Activated naive CD4-positive, alpha-beta T cell treated with anti-CD3 and anti-CD28 coated beads, Interleukin-2, amount 10 ng/mL, durations not matched to agents 7 days and 5 days (primary cell): ENCODE data around the gene SCT.

Experiments
- CTCF ChIA-PET: fragments of 350-600 bp; sonication (Branson Sonifier 250); formaldehyde crosslinking; loops from one replicate; lab custom pipeline; 2021; ENCODE audit warnings: antibody characterized with exemption; lab: Charles Lee
- DNase-seq: peaks from one replicate; pipeline ENCODE4 v3.0.0-alpha.2; 2020
- H3K27ac Mint-ChIP-seq: one replicate; pipeline ENCODE4 v1.8.0; 2021; ENCODE audit warnings: mild to moderate bottlenecking, moderate library complexity, mixed read lengths
- H3K27me3 Mint-ChIP-seq: one replicate; pipeline ENCODE4 v1.8.0; 2021; ENCODE audit warnings: mild to moderate bottlenecking, mixed read lengths
- H3K36me3 Mint-ChIP-seq: one replicate; pipeline ENCODE4 v1.8.0; 2021; ENCODE audit warnings: mixed read lengths
- H3K4me1 Mint-ChIP-seq: one replicate; pipeline ENCODE4 v1.8.0; 2021; ENCODE audit warnings: mixed read lengths
- H3K4me3 Mint-ChIP-seq: one replicate; pipeline ENCODE4 v1.8.0; 2021; ENCODE audit warnings: mild to moderate bottlenecking, moderate library complexity, mixed read lengths
- H3K9me3 Mint-ChIP-seq: one replicate; pipeline ENCODE4 v1.8.0; 2021; ENCODE audit warnings: mixed read lengths

SCT gene

GRCh38 chr11:586376-587316, 40.3 kb downstream of the SCT start:
- H3K4me3 Mint-ChIP-seq, result no peak overlapping the region
- peaks cover 35% of the 10 kb centered on the region for H3K4me1 Mint-ChIP-seq
- H3K27me3 Mint-ChIP-seq, result no peaks in the 10 kb centered on the region
- CTCF ChIA-PET, result interaction anchor here (0.6 to 1.9 kb wide), 4 partner anchors 13 to 140 kb away, joined by 3 to 5 read pairs (median 4); no protein-coding TSS in a partner anchor
- no peak for DNase-seq
- no peaks in the 10 kb centered on the region for H3K9me3 Mint-ChIP-seq
- H3K27ac Mint-ChIP-seq, result peak overlapping the region; percentile 99
- peaks cover 59% of the 10 kb centered on the region for H3K36me3 Mint-ChIP-seq

- no peak overlapping the region for H3K27ac Mint-ChIP-seq
Measured at GRCh38 chr11:584287-584686, 42.7 kb downstream of the SCT start.

GRCh38 chr11:581752-582151, 45.2 kb downstream of the SCT start:
- no peak overlapping the region for H3K4me3 Mint-ChIP-seq
- peaks cover 41% of the 10 kb centered on the region for H3K4me1 Mint-ChIP-seq

More at GRCh38 chr11:584287-584686, 42.7 kb downstream of the SCT start:
- H3K27me3 Mint-ChIP-seq, result no peaks in the 10 kb centered on the region
- no peak for DNase-seq
- CTCF ChIA-PET, result no interaction called here
- peaks cover 46% of the 10 kb centered on the region for H3K36me3 Mint-ChIP-seq
- peaks cover 43% of the 10 kb centered on the region for H3K4me1 Mint-ChIP-seq
- no peak overlapping the region for H3K4me3 Mint-ChIP-seq
- H3K9me3 Mint-ChIP-seq, result no peaks in the 10 kb centered on the region

GRCh38 chr11:581342-581741, 45.6 kb downstream of the SCT start:
- no peaks in the 10 kb centered on the region for H3K27me3 Mint-ChIP-seq
- no peaks in the 10 kb centered on the region for H3K9me3 Mint-ChIP-seq
- no peak overlapping the region for H3K4me3 Mint-ChIP-seq
- no peak overlapping the region for H3K27ac Mint-ChIP-seq
- H3K4me1 Mint-ChIP-seq, result peaks cover 38% of the 10 kb centered on the region
- DNase-seq, result no peak
- H3K36me3 Mint-ChIP-seq, result peaks cover 30% of the 10 kb centered on the region
- CTCF ChIA-PET, result no interaction called here

More at GRCh38 chr11:581752-582151, 45.2 kb downstream of the SCT start:
- CTCF ChIA-PET, result no interaction called here
- no peak overlapping the region for H3K27ac Mint-ChIP-seq
- H3K9me3 Mint-ChIP-seq, result no peaks in the 10 kb centered on the region
- no peak for DNase-seq
- no peaks in the 10 kb centered on the region for H3K27me3 Mint-ChIP-seq
- peaks cover 32% of the 10 kb centered on the region for H3K36me3 Mint-ChIP-seq

- CTCF ChIA-PET, result no interaction called here
- no peak overlapping the region for H3K27ac Mint-ChIP-seq
- peaks cover 35% of the 10 kb centered on the region for H3K4me1 Mint-ChIP-seq
- H3K4me3 Mint-ChIP-seq, result no peak overlapping the region
- peaks cover 26% of the 10 kb centered on the region for H3K36me3 Mint-ChIP-seq
- DNase-seq, result no peak
- peaks cover 2% of the 10 kb centered on the region for H3K27me3 Mint-ChIP-seq
- no peaks in the 10 kb centered on the region for H3K9me3 Mint-ChIP-seq
Measured at GRCh38 chr11:579830-580601, 47.0 kb downstream of the SCT start.

GRCh38 chr11:578276-579035, 48.5 kb downstream of the SCT start:
- CTCF ChIA-PET, result interaction anchor here (1.0 to 1.5 kb wide), 2 partner anchors 9 to 16 kb away, joined by 3 to 4 read pairs; no protein-coding TSS in a partner anchor
- peak overlapping the region; percentile 73 for H3K27ac Mint-ChIP-seq
- no peak for DNase-seq
- H3K36me3 Mint-ChIP-seq, result peaks cover 19% of the 10 kb centered on the region
- peaks cover 12% of the 10 kb centered on the region for H3K27me3 Mint-ChIP-seq
- peaks cover 50% of the 10 kb centered on the region for H3K4me1 Mint-ChIP-seq
- no peaks in the 10 kb centered on the region for H3K9me3 Mint-ChIP-seq
- peak overlapping the region; percentile 90 for H3K4me3 Mint-ChIP-seq

GRCh38 chr11:577611-577894, 49.4 kb downstream of the SCT start:
- Mint-ChIP-seq H3K4me3 (peak overlapping the region; percentile 90), H3K9me3 (no peaks in the 10 kb centered on the region), H3K4me1 (peaks cover 54% of the 10 kb centered on the region), H3K27ac (peak overlapping the region; percentile 87), H3K27me3 (peaks cover 12% of the 10 kb centered on the region), H3K36me3 (peaks cover 17% of the 10 kb centered on the region)
- CTCF ChIA-PET, result interaction anchor here (1.5 kb wide), 1 partner anchor 10 kb away, joined by 3 read pairs; no protein-coding TSS in a partner anchor
- no peak for DNase-seq

- no peaks in the 10 kb centered on the region for H3K9me3 Mint-ChIP-seq
- peaks cover 12% of the 10 kb centered on the region for H3K27me3 Mint-ChIP-seq
- H3K36me3 Mint-ChIP-seq, result peaks cover 15% of the 10 kb centered on the region
- H3K27ac Mint-ChIP-seq, result peak overlapping the region; percentile 87
- H3K4me3 Mint-ChIP-seq, result peak overlapping the region; percentile 90
- CTCF ChIA-PET, result no interaction called here
- peak; percentile 39 for DNase-seq
- H3K4me1 Mint-ChIP-seq, result peaks cover 54% of the 10 kb centered on the region
Measured at GRCh38 chr11:576811-577610, 50.0 kb downstream of the SCT start.
